ENCODE results near the gene RNU6-1.

Gene RNU6-1

GRCh38 chr15:67819636-67820035, 20.2 kb downstream of the RNU6-1 start:
- DNase-seq = no peak

GRCh38 chr15:67818464-67818863, 21.4 kb downstream of the RNU6-1 start:
- no peak for DNase-seq

- DNase-seq = no peak
Measured at GRCh38 chr15:67816668-67817067, 23.2 kb downstream of the RNU6-1 start.

DNA sequence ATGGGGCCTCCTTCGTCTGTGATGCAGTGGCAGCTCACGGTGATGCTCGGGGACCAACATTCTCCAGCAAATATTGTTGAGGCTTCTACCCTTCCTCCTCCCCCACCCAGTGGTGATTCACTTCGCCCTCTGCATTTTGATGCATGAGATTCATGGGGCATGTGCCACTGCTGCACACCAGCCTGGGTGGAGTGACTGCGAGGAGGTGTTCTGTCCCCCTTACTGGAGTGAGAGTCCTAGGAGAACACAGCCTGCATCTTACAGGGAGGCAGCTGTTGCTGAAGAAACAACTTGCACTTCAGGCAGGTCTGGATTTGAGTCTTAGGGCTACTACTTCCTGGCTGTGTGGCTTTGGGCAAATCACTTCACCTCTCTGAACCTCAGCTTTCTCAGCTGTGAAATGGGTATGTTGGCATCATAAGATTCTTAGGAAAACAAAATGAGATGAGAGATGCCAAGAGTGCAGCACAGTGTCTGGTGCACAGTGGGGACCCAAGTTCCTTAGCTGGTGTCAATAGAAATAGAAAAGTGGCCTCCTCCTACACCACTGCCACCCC, 24.7 kb downstream of the RNU6-1 start:
- DNase-seq = no peak

- DNase-seq = no peak
Measured at GRCh38 chr15:67813104-67813634, 26.7 kb downstream of the RNU6-1 start.

GRCh38 chr15:67812241-67812644, 27.6 kb downstream of the RNU6-1 start:
- no peak for DNase-seq

DNA sequence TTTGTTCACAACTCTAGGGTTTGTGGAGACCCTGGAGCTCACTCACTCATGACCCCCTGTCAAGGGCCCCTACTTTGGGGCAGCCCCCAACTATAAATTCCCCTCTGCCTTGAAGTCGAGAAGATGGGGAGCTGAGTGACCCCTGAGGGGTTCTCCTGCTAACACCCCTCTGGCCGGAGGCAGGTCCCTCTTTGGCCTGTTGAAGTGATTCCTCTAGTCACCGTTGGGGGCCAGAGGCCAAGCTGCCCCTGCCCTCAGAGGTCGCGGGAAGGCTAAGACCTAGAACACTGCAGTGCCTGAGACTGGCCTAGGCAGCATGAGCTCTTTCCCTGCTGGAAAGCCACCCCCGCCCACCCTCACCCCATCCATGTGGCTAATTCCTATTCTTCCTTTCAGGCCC, 30.0 kb downstream of the RNU6-1 start:
- no peak for DNase-seq

GRCh38 chr15:67809441-67809840, 30.4 kb downstream of the RNU6-1 start:
- no peak for DNase-seq

GRCh38 chr15:67808821-67809220, 31.0 kb downstream of the RNU6-1 start:
- no peak for DNase-seq

GRCh38 chr15:67807836-67808235, 32.0 kb downstream of the RNU6-1 start:
- DNase-seq = no peak

DNA sequence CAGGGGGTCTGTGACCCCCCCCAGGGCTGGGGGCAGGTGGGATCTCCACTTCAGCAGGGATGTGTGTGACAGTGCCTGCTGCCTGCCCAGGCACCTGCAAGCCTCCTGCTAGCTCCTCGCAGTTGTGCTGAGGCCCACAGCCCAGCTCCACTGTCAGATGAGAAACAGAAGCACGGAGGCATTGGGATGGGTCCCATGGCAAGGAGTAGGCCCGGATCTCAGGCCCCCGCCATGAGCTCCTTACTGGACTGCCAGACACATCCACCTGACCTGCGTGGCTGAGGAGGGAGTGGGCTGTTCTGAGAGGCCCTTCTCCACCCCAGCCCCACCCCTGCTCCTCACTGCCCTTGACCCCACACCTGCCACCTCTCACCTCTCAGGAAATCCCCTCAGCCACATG, 32.7 kb downstream of the RNU6-1 start:
- no peak for DNase-seq

GRCh38 chr15:67806536-67806935, 33.3 kb downstream of the RNU6-1 start:
- DNase-seq = no peak

DNA sequence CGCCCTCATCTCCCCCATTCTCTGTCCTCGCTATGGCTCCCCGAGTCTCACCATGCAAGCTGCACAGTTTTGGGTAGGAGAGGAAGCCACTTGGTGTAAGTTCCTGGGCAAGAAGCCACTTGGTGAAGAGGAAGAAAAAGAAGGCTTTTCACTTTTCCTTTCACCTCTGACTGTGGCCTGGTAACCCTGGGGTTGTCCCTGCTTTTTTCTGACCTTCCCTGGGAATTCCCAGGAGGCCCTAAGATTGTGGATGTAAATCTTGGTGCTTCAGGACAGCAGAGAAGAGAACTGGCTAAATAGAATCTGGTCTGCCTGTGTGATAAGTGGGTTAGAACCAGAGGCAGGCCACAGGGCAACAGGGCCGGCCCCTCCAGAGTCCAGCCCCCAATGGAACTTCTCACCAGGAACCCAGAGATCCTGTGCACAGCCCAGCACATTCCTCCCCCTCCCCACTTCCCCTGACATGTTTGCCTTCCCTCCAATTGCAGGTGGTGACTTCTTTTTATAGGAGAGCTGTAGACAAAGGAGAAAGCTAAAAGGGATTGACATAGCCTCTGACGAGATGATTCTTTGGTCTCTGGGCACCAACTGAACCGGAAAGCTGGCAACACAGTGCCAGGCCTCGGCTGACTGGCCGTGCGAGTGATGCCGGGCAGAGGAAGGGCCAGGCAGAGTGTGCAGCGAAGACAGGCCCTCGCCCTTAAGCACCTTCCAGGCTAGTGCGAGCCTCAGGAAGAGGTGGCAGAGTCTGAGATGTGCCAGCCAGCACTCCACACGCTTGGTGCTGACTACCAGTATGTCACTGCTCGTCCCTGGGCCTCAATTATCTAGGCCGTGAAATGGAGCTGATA, 34.0 kb downstream of the RNU6-1 start:
- DNase-seq = no peak

GRCh38 chr15:67805008-67805665, 34.7 kb downstream of the RNU6-1 start:
- DNase-seq = no peak

GRCh38 chr15:67803996-67804843, 35.6 kb downstream of the RNU6-1 start:
- DNase-seq = no peak

GRCh38 chr15:67803299-67803698, 36.5 kb downstream of the RNU6-1 start:
- no peak for DNase-seq

DNA sequence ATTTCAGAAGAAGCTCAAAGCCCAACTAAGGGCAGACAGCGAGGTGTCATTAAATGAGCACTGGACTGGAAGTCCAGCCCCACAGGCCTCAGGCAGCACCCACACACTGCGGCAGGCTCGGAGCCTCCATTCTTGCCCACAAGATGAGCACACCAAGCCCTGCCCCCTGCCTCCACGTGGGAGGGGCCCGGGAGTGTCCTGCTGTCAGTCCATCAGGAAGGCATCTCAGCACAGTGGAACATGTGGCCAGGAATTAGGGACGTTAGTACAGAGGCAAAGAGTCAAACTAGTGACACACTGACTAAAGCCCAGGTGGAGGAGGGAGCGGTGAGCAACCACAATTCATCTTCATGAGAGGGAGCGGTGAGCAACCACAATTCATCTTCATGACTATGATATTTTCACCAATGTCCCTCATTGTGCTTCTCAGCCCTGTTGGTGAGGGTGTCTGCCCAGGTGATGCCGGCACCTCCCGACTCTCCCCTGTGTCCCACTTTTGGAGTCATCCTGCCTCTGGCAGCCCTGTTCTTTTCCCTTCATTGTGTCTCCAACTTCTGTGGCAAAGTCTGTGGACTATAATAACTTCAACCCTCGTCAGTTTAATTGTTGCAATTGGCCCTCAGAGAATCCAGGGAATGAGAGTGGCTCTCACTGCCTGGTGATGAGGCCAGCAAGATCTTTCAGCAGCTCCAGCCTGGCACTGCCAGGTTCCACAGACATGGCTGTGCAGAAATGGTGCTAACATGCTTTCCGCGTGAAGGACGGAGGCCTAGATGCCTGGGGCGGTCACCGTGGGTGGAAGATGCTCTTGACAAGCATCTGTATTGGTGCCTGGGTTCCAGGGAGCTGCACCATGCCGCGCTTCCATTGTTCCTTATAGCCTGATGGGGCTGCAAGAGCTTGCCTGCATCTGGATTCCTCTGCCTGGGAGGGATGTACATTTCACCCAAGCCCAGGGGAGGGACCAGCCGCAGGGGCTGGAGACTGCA, 37.6 kb downstream of the RNU6-1 start:
- DNase-seq = no peak

GRCh38 chr15:67801142-67801541, 38.7 kb downstream of the RNU6-1 start:
- DNase-seq = no peak

GRCh38 chr15:67799801-67800205, 40.0 kb downstream of the RNU6-1 start:
- no peak for DNase-seq

DNA sequence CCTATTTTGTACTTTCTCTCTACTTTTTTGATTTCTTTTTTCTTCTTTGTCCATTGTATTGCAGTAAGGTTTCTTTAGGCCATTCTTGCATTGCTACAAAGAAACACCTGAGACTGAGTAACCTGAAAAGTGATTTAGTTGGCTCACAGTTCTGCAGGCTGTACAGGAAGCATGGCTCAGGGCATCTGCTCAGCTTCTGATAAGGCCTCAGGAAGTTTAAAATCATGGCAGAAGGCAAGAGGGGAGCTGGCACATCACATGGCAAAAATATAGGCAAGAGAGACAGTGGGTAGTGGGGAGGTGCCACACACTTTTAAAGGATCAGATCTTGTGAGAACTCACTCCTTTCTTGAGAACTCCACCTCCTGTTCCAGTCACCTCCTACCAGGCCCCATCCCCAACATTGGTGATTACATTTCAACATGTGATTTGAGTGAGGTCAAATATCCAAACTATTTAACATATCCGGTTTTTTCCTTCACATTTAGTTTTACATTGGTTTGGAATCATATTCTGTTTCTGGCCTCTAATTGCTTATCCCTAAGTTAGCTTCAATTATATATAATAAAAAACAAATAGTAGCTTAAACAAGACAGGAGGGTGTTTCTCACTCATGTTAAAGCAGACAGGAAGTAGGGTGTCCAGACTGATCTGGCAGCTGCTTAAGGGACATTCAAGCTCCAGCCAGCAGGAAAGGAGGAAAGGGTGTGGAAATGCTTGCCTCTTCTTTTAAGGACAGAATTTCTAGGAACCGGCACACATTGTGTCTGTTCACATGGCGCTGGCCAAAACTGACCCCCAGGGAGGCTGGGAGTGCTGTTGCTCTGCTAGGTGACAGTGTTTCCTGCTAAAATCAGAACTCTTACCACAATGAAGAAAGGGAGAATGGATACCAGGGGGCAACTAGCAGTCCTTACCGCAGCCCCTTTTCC, 43.4 kb downstream of the RNU6-1 start:
- DNase-seq = no peak

Data from KG1 (cell line).